Mucosa of gallbladder (tissue), 1 donor: ENCODE data around the gene SLC35E3. TPM values are rescaled to one million over a fixed set of nuclear protein-coding genes. Genes with fewer than 3 reads are reported as not detected.
"Not testable (repeated sequence)": the region's sequence is repeated elsewhere in the genome, so short reads cannot be mapped to it uniquely, and the experiment has no call there.

Experiments used
- DNase-seq: peaks from one replicate; pipeline ENCODE4 v3.0.0-alpha.2; 2020; ENCODE audit warnings: low spot score
- total RNA-seq: library from RNA; stranded (reverse); gene quantifications from one replicate; pipeline ENCODE4 v1.2.1, GENCODE V29; 2021
- donor health status: DM: no; HTN: no; CAD: no.

Gene SLC35E3
- total RNA-seq, 1 donor from 2014 or later = 6.1 TPM

GRCh38 chr12:68813242-68813593 lies 67.2 kb downstream of the SLC35E3 start:
- DNase-seq = no peak

GRCh38 chr12:68814490-68815231 lies 68.7 kb downstream of the SLC35E3 start:
- no peak for DNase-seq

- DNase-seq = no peak
These were observed 69.4 kb downstream of the SLC35E3 start for GRCh38 chr12:68815232-68815927.

GRCh38 chr12:68815928-68816800 lies 70.2 kb downstream of the SLC35E3 start:
- DNase-seq = no peak

- DNase-seq = not testable (repeated sequence)
These were observed 73.5 kb downstream of the SLC35E3 start for GRCh38 chr12:68819481-68819880.

- DNase-seq = no peak
These were observed 75.6 kb downstream of the SLC35E3 start for GRCh38 chr12:68821357-68822188.

GRCh38 chr12:68823696-68824095 lies 77.7 kb downstream of the SLC35E3 start:
- DNase-seq = no peak

GRCh38 chr12:68824131-68824530 lies 78.2 kb downstream of the SLC35E3 start:
- no peak for DNase-seq

- no peak for DNase-seq
These were observed 78.7 kb downstream of the SLC35E3 start for GRCh38 chr12:68824597-68825250.

GRCh38 chr12:68825569-68826217 lies 79.7 kb downstream of the SLC35E3 start:
- no peak for DNase-seq

GRCh38 chr12:68827895-68828671 lies 82.1 kb downstream of the SLC35E3 start:
- no peak for DNase-seq

- no peak for DNase-seq
These were observed 82.7 kb downstream of the SLC35E3 start for GRCh38 chr12:68828672-68829068.

Other genes starting within 250 kb of the SLC35E3 start
- 111 TPM for gene RAP1B, start 135.3 kb upstream of the SLC35E3 start, total RNA-seq
- gene NUP107, start 59.2 kb upstream of the SLC35E3 start, total RNA-seq = 24.8 TPM
- 73.2 TPM for gene MDM2, start 62.0 kb downstream of the SLC35E3 start, total RNA-seq
- 61.5 TPM for gene CPM, start 187.0 kb downstream of the SLC35E3 start, total RNA-seq